Activated CD8-positive, alpha-beta T cell treated with anti-CD3 and anti-CD28 coated beads, Interleukin-2, amount 10 ng/mL, durations not matched to agents 7 days and 5 days (primary cell): Measurements from ENCODE around the gene AP1S3. TPM values are rescaled to one million over a fixed set of nuclear protein-coding genes. Genes with fewer than 3 reads are reported as not detected.

ENCODE experiments used
- ATAC-seq: fragments of 150-1000 bp; cut with Tn5 transposase; one replicate; pipeline ENCODE4 v1.10.0; 2021; ENCODE audit warnings: moderate library complexity
- CTCF ChIA-PET: fragments of 350-600 bp; sonication (Branson Sonifier 250); formaldehyde crosslinking; loops from one replicate; lab custom pipeline; 2021; ENCODE audit warnings: antibody characterized with exemption; lab: Charles Lee
- POLR2A ChIA-PET: fragments of 350-600 bp; sonication (Branson Sonifier 250); formaldehyde crosslinking; loops from one replicate; lab custom pipeline; 2021; ENCODE audit warnings: antibody characterized with exemption; lab: Charles Lee
- DNase-seq: peaks from one replicate; pipeline ENCODE4 v3.0.0-alpha.2; 2020
- H3K27ac Mint-ChIP-seq: one replicate; pipeline ENCODE4 v1.8.0; 2021; ENCODE audit warnings: mild to moderate bottlenecking, mixed read lengths
- H3K27me3 Mint-ChIP-seq: one replicate; pipeline ENCODE4 v1.8.0; 2021; ENCODE audit warnings: low read depth, mixed read lengths
- H3K36me3 Mint-ChIP-seq: one replicate; pipeline ENCODE4 v1.8.0; 2021; ENCODE audit warnings: low read depth, mixed read lengths
- H3K4me1 Mint-ChIP-seq: one replicate; pipeline ENCODE4 v1.8.0; 2021; ENCODE audit warnings: low read depth, mixed read lengths
- H3K4me3 Mint-ChIP-seq: one replicate; pipeline ENCODE4 v1.8.0; 2021; ENCODE audit warnings: mild to moderate bottlenecking, mixed read lengths
- H3K9me3 Mint-ChIP-seq: one replicate; pipeline ENCODE4 v1.8.0; 2022; ENCODE audit warnings: mixed read lengths; ENCODE audit not compliant: insufficient read depth
- total RNA-seq, 2 experiments: library from RNA; stranded (reverse); gene quantifications; one replicate each; pipeline ENCODE4 v1.2.3, GENCODE V29; 2021

AP1S3 gene
- total RNA-seq, 2 experiments from 2014 or later, result 9.1 TPM

GRCh38 chr2:223732346-223732745 is 105.0 kb downstream of the AP1S3 start:
- Mint-ChIP-seq H3K36me3 (no peaks in the 10 kb centered on the region), H3K27me3 (peaks cover 4% of the 10 kb centered on the region), H3K4me1 (no peaks in the 10 kb centered on the region), H3K9me3 (no peaks in the 10 kb centered on the region), H3K4me3 (no peak overlapping the region), H3K27ac (no peak overlapping the region)
- POLR2A ChIA-PET, result no interaction called here
- ATAC-seq (no peak), DNase-seq (no peak)
- CTCF ChIA-PET, result interaction anchor here (0.6 to 1.8 kb wide), 4 partner anchors 29 to 262 kb away, joined by 3 to 9 read pairs (median 4); no protein-coding TSS in a partner anchor

DNA sequence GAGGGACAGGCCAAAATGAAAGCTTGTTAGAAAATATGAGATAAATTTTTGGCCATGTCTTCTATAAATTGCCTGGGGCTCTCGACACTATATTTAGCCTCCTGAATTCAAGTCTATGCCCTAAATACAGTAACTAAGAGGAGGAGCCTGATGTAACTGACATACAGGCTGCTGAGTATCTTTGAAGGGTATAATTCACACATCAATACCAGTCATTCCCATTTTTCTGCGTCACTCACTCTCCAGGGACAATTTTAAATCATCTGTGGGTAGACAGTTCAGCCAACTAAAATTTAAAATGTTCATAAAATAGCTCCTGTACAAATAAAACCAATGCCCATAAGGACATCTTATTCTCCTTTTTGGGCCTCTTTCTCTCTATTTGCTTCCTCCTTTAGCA is 105.9 kb downstream of the AP1S3 start:
- Mint-ChIP-seq H3K27me3 (peaks cover 4% of the 10 kb centered on the region), H3K36me3 (no peaks in the 10 kb centered on the region), H3K4me3 (no peak overlapping the region), H3K9me3 (no peaks in the 10 kb centered on the region), H3K27ac (no peak overlapping the region), H3K4me1 (no peaks in the 10 kb centered on the region)
- no peak for ATAC-seq
- no peak for DNase-seq
- CTCF ChIA-PET, result interaction anchor here (1.8 kb wide), 1 partner anchor 30 kb away, joined by 9 read pairs; no protein-coding TSS in a partner anchor
- POLR2A ChIA-PET, result interaction anchor here (0.6 kb wide), 1 partner anchor 8 kb away, joined by 3 read pairs; no protein-coding TSS in a partner anchor

- no peaks in the 10 kb centered on the region for H3K4me1 Mint-ChIP-seq
- no peak overlapping the region for H3K27ac Mint-ChIP-seq
- H3K9me3 Mint-ChIP-seq, result no peaks in the 10 kb centered on the region
- H3K36me3 Mint-ChIP-seq, result no peaks in the 10 kb centered on the region
- H3K4me3 Mint-ChIP-seq, result no peak overlapping the region
- DNase-seq, result no peak
- peaks cover 9% of the 10 kb centered on the region for H3K27me3 Mint-ChIP-seq
- ATAC-seq, result no peak
- POLR2A ChIA-PET, result no interaction called here
- CTCF ChIA-PET, result interaction anchor here (1.5 kb wide), 1 partner anchor 31 kb away, joined by 4 read pairs; no protein-coding TSS in a partner anchor
Measured at GRCh38 chr2:223729781-223730180, 107.6 kb downstream of the AP1S3 start.

GRCh38 chr2:223727562-223727961 is 109.8 kb downstream of the AP1S3 start:
- H3K4me1 Mint-ChIP-seq, result no peaks in the 10 kb centered on the region
- no peaks in the 10 kb centered on the region for H3K9me3 Mint-ChIP-seq
- ATAC-seq, result peak; percentile 70
- H3K36me3 Mint-ChIP-seq, result no peaks in the 10 kb centered on the region
- ChIA-PET CTCF (interaction anchor here (0.7 to 3.3 kb wide), 15 partner anchors 14 to 561 kb away, joined by 3 to 21 read pairs (median 4); no protein-coding TSS in a partner anchor), POLR2A (no interaction called here)
- no peak overlapping the region for H3K27ac Mint-ChIP-seq
- peaks cover 5% of the 10 kb centered on the region for H3K27me3 Mint-ChIP-seq
- no peak overlapping the region for H3K4me3 Mint-ChIP-seq
- DNase-seq, result peak; percentile 64

- Mint-ChIP-seq H3K36me3 (no peaks in the 10 kb centered on the region), H3K4me3 (no peak overlapping the region)
- CTCF ChIA-PET, result interaction anchor here (1.2 to 3.3 kb wide), 8 partner anchors 19 to 244 kb away, joined by 3 to 21 read pairs (median 5); no protein-coding TSS in a partner anchor
Measured at GRCh38 chr2:223725986-223726970, 111.1 kb downstream of the AP1S3 start.

DNA sequence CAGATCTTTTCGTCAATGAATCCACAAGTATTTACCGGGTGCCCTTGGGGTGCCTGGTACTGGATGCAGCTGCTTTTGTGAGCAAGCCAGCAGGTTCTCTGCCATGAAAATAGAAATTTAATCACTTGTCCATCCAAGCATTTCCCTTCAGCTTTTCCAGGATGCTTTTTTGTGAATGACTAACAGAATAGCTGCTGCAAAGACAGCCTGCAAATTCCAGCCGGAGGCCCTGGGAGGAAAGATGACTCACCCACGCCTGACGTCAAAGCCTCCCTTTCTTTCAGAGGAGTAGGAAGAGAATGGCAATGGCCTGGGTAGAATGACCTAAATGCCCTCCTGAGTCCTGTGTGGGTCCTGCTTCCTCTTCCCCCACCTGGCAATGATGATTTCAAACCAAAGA is 111.9 kb downstream of the AP1S3 start:
- POLR2A ChIA-PET, result no interaction called here

More at GRCh38 chr2:223725986-223726970, 111.1 kb downstream of the AP1S3 start:
- Mint-ChIP-seq H3K9me3 (no peaks in the 10 kb centered on the region), H3K4me1 (no peaks in the 10 kb centered on the region), H3K27ac (no peak overlapping the region), H3K27me3 (peaks cover 5% of the 10 kb centered on the region)
- POLR2A ChIA-PET, result no interaction called here
- no peak for DNase-seq
- ATAC-seq, result no peak

DNA sequence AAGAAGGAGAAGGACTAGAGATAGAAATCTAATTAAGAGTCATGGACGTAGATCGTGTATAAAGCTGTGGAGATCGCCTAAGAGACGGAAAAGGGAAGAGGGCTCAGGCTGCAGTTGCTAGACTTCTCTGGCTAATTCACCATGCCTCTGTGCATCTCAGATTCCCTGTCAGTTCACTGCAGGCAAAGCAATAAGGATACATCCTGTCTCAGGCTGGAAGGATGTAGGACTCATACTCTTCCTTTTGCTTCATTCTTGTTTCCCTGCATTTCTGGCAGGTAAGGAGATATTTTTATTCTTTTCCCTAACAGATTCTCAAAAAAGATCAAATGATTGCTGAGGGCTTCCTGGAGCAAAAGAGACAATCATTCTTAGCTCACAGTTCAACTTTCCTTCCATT is 112.5 kb downstream of the AP1S3 start:
- CTCF ChIA-PET, result no interaction called here
- Mint-ChIP-seq H3K27me3 (peaks cover 6% of the 10 kb centered on the region), H3K4me1 (no peaks in the 10 kb centered on the region), H3K9me3 (no peaks in the 10 kb centered on the region), H3K36me3 (no peaks in the 10 kb centered on the region), H3K4me3 (no peak overlapping the region), H3K27ac (no peak overlapping the region)
- ATAC-seq (no peak), DNase-seq (no peak)
- POLR2A ChIA-PET, result no interaction called here

More for the DNA sequence above, 111.9 kb downstream of the AP1S3 start:
- H3K27ac Mint-ChIP-seq, result no peak overlapping the region
- H3K4me1 Mint-ChIP-seq, result no peaks in the 10 kb centered on the region
- H3K4me3 Mint-ChIP-seq, result no peak overlapping the region
- no peaks in the 10 kb centered on the region for H3K36me3 Mint-ChIP-seq
- no peaks in the 10 kb centered on the region for H3K9me3 Mint-ChIP-seq
- CTCF ChIA-PET, result no interaction called here
- ATAC-seq, result no peak
- no peak for DNase-seq
- peaks cover 5% of the 10 kb centered on the region for H3K27me3 Mint-ChIP-seq

GRCh38 chr2:223723954-223724411 is 113.4 kb downstream of the AP1S3 start:
- Mint-ChIP-seq H3K36me3 (no peaks in the 10 kb centered on the region), H3K27ac (no peak overlapping the region), H3K27me3 (peaks cover 9% of the 10 kb centered on the region), H3K4me3 (no peak overlapping the region), H3K4me1 (no peaks in the 10 kb centered on the region), H3K9me3 (peaks cover 3% of the 10 kb centered on the region)
- ChIA-PET POLR2A (no interaction called here), CTCF (no interaction called here)
- ATAC-seq (no peak), DNase-seq (no peak)

DNA sequence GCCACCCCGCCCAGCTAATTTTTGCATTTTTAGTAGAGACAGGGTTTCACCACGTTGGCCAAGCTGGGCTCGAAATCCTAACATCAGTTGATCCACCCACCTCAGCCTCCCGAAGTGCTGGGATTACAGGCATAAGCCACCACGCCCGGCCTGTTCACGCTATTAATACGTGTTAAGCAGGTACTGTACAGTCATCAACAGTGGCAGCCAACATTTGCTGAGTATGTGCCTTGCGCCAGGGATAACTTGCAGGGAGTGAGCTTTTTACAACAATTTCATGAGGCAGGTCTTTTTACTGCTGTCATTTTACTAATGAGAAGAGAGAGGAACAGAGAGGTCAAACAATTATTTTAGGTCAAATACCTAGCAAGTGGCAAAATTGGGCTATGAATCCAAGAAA is 115.2 kb downstream of the AP1S3 start:
- Mint-ChIP-seq H3K36me3 (no peaks in the 10 kb centered on the region), H3K9me3 (peaks cover 7% of the 10 kb centered on the region), H3K27me3 (peaks cover 9% of the 10 kb centered on the region), H3K4me3 (no peak overlapping the region), H3K27ac (no peak overlapping the region), H3K4me1 (no peaks in the 10 kb centered on the region)
- DNase-seq (no peak), ATAC-seq (no peak)
- POLR2A ChIA-PET, result no interaction called here
- CTCF ChIA-PET, result interaction anchor here (1.1 kb wide), 1 partner anchor 39 kb away, joined by 3 read pairs; no protein-coding TSS in a partner anchor

GRCh38 chr2:223721746-223722145 is 115.6 kb downstream of the AP1S3 start:
- ChIA-PET CTCF (interaction anchor here (1.1 kb wide), 1 partner anchor 39 kb away, joined by 3 read pairs; no protein-coding TSS in a partner anchor), POLR2A (no interaction called here)
- Mint-ChIP-seq H3K36me3 (no peaks in the 10 kb centered on the region), H3K9me3 (peaks cover 7% of the 10 kb centered on the region), H3K4me3 (no peak overlapping the region), H3K4me1 (no peaks in the 10 kb centered on the region), H3K27ac (no peak overlapping the region), H3K27me3 (peaks cover 9% of the 10 kb centered on the region)
- DNase-seq, result no peak
- ATAC-seq, result no peak

- no peak overlapping the region for H3K27ac Mint-ChIP-seq
- CTCF ChIA-PET, result no interaction called here
- peaks cover 7% of the 10 kb centered on the region for H3K9me3 Mint-ChIP-seq
- no peak for ATAC-seq
- no peaks in the 10 kb centered on the region for H3K36me3 Mint-ChIP-seq
- H3K4me3 Mint-ChIP-seq, result no peak overlapping the region
- H3K4me1 Mint-ChIP-seq, result no peaks in the 10 kb centered on the region
- POLR2A ChIA-PET, result no interaction called here
- peaks cover 7% of the 10 kb centered on the region for H3K27me3 Mint-ChIP-seq
- no peak for DNase-seq
Measured at GRCh38 chr2:223720367-223720766, 117.0 kb downstream of the AP1S3 start.

GRCh38 chr2:223712642-223713041 is 124.7 kb downstream of the AP1S3 start:
- Mint-ChIP-seq H3K4me3 (no peak overlapping the region), H3K9me3 (peaks cover under 1% of the 10 kb centered on the region), H3K4me1 (no peaks in the 10 kb centered on the region), H3K36me3 (no peaks in the 10 kb centered on the region), H3K27me3 (peaks cover 5% of the 10 kb centered on the region), H3K27ac (no peak overlapping the region)
- ChIA-PET POLR2A (no interaction called here), CTCF (no interaction called here)
- no peak for ATAC-seq
- no peak for DNase-seq
